Measurements from ENCODE around the gene TNRC6C. TPM values are rescaled to one million over a fixed set of nuclear protein-coding genes. Genes with fewer than 3 reads are reported as not detected.
A peak's percentile ranks its signal among the peaks of the same experiment; 100 is the strongest.

TNRC6C gene
- total RNA-seq, 2 donors from 2014 or later, result 21.1 to 24.5 TPM

GRCh38 chr17:78023042-78023441 is 64.5 kb downstream of the TNRC6C start:
- intact Hi-C loops (cut with DNase I), result no loop called here
- no peak for DNase-seq
- ATAC-seq, result no peak

DNA sequence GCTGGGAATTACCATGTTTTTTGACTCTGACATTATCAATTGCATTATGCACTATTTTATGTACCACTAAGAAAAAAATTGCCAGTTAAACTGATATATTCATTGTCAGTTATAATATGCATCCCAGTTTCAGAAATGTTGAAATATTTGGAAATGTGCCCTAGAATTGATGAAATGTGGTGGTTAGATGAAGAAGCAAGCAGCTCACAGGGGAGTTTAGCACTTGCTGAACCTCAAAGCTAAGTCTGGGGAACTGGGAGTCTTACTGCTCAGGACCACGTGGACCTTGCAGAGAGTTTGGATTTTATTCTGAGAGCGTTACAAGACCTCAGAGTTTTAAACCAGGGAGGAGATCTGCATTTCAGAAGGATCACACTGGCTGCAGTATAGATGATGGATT is 67.9 kb downstream of the TNRC6C start:
- DNase-seq (no peak), ATAC-seq (peak in 1 of 2 donors; percentile 33)
- intact Hi-C loops (cut with DNase I), result no loop called here

DNA sequence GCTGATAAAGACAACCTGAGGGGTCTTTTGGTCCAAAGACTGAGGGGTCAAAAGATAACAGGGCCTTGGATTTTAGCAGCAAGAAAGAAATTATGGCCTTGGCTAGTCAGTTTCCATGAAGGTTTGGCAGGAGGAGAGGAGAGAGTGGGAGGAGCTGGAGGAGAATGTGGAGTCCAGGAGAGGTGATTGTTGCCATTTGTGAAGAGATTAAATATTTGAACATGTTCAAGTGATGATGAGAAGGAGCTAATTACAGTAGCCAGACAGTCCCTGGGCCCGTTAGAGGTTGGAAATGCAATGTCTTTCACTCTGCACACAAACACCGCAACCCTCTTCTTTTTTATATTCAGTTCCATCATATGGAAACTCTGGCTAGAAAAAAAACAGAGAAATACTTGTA is 68.6 kb downstream of the TNRC6C start:
- DNase-seq (no peak), ATAC-seq (peak; percentile 39 to 63)
- intact Hi-C loops (cut with DNase I), result no loop called here

DNA sequence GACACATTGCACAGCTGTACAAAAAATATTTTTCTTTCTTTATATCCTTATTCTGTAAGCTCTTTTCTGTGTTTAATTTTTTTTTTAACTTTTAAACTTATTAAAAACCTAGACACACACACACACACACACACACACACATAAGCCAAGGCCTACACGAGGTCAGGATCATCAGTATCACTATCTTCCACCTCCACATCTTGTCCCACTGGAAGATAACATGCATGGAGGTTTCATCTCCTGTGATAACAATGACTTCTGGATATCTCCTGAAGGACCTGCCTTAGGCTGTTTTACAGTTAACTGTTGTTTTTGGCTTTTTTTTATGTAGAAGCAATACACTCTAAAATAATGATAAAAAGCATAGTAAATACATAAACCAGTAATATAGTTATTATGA is 71.2 kb downstream of the TNRC6C start:
- DNase-seq, result no peak

DNA sequence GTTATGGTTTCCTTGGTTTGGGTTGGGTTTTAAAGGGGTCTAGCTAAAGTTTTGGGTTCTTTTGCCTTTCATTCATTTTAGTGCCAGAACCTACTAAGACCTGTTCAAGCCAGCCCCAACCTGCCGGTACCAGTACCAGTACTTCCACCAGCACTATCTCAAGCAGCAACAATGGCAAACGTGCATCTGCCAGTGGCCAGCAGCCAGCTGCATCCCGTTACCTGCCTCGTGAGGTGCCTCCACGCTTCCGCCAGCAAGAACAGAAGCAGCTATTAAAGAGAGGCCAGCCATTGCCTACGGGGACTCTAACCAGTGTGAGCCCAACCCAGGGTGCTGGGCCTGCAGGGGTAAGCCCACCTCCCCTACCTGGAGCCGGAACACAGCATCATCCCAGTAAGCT is 72.9 kb downstream of the TNRC6C start:
- intact Hi-C loops (cut with DNase I), result no loop called here
- DNase-seq (no peak), ATAC-seq (no peak)

More for the DNA sequence above, 71.2 kb downstream of the TNRC6C start:
- no peak for ATAC-seq
- intact Hi-C loops (cut with DNase I), result no loop called here

DNA sequence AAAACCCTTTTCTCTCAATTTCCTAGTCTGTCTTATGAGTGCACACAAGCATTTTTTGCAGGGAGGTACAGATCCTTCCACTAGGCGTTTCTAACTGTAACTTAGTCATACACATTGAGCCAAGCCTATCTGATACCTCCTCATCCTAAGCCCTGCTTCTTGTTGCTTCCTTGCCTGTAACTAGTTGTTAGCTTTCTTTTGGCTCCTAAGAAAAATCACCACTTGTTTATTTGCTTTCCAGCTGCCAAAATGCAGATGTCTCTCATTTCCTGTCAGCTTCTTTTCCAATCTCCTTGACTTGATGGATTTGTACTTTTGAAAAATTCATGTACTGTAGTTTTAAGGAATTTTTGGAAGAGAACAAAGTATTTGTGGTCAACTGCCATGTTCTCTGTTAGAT is 73.7 kb downstream of the TNRC6C start:
- DNase-seq (no peak), ATAC-seq (peak; percentile 50 to 53)
- intact Hi-C loops (cut with DNase I), result no loop called here

DNA sequence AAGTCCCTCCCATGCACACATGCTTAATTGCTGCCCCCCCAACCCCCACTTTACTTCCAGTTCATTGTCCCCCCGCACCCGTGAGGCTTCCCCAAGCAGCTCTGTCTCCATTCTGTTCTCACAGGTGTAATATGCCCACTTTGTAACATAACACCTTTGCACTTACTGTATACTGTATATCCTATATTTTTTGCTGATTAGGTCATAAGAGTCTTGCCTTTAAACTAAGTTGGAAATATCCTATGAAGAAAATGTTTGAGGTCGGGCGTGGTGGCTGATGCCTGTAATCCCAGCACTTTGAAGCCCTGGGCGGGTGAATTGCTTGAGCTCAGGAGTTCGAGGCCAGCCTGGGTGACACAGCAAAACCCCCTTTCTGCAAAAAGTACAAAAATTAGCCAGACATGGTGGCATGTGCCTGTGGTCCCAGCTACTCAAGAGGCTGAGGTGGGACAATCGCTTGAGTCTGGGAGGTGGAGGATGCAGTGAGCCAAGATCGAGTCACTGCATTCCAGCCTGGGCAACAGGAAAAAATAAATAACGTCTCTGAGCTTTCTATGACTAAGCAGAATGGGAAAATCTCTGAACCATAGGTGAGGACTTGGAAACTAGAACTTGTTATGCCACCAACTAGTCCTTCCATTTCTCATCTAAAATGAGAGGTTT is 76.1 kb downstream of the TNRC6C start:
- intact Hi-C loops (cut with DNase I), result no loop called here
- DNase-seq (no peak), ATAC-seq (no peak)

- intact Hi-C loops (cut with DNase I), result no loop called here
- no peak for DNase-seq
- ATAC-seq, result no peak
Observed at GRCh38 chr17:78037280-78037679, 78.8 kb downstream of the TNRC6C start.

- no peak for ATAC-seq
- intact Hi-C loops (cut with DNase I), result no loop called here
- no peak for DNase-seq
Observed at GRCh38 chr17:78038748-78039288, 80.3 kb downstream of the TNRC6C start.

- DNase-seq (no peak), ATAC-seq (no peak)
- intact Hi-C loops (cut with DNase I), result no loop called here
Observed at GRCh38 chr17:78039581-78039980, 81.1 kb downstream of the TNRC6C start.

GRCh38 chr17:78040440-78041385 is 82.2 kb downstream of the TNRC6C start:
- intact Hi-C loops (cut with DNase I), result no loop called here
- peak; percentile 64 for DNase-seq

GRCh38 chr17:78041386-78042179 is 83.1 kb downstream of the TNRC6C start:
- DNase-seq, result no peak
- ATAC-seq, result peak in 1 of 2 donors; percentile 31
- intact Hi-C loops (cut with DNase I), result no loop called here

More at GRCh38 chr17:78040440-78041385, 82.2 kb downstream of the TNRC6C start:
- peak; percentile 85 to 89 for ATAC-seq

DNA sequence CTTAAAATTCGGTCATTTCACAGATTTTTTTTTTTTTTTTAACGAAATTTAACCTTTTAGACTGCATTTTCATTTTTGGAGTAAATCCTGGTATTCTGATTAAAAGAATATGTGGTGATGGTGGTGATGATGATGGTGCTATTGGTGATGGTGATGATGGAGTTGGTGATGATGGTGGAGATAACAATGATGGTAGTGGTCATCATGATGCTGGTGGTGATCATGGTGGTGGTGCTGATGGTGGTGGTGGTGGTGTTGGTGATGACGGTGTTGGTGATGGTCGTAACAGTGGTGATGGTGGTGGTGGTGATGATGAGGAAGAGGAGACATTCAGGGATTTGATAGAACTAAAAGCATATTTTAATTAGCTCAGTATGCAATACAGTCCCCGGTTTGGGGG is 84.0 kb downstream of the TNRC6C start:
- ATAC-seq, result no peak
- DNase-seq, result no peak
- intact Hi-C loops (cut with DNase I), result no loop called here

DNA sequence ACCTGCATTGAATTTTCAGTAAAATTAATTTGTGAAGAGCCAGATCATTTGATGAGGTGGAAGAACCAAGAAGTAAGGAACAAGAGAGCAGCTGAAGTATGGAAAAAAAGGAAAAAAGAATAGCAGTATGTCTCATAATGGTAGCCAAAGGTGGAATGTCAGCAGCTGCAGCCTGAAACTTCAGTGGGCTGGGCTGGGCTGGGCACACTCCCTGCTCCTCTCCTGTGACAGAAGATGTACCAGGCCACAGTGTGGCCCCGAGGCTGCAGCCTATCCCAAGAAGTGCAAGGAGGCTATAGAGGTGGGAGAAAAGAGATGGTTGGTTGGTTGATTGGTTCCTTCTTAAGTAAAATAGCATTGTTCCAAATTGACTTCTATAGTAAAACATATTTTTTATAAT is 84.5 kb downstream of the TNRC6C start:
- DNase-seq, result no peak
- intact Hi-C loops (cut with DNase I), result no loop called here
- no peak for ATAC-seq

- no peak for ATAC-seq
- no peak for DNase-seq
- intact Hi-C loops (cut with DNase I), result no loop called here
Observed at GRCh38 chr17:78044280-78044835, 85.9 kb downstream of the TNRC6C start.

DNA sequence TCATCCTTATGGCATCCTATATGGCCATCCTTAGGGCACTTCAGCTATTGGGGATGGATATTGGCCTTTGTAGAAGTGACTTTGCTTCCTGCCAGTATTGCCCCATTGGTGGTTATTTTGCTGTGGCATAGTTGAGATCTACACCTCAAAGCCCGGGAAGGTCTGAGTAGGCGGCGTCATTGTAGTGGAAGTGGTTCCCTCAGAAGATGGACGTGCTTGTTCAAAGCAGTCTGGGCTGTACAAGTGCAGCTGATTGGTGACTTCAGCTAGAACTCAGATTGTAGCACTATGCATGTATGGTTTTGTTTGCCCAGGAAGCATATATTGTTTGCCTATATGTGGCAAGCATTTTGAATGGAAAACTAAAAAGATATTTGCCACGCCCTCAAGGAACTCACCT is 86.8 kb downstream of the TNRC6C start:
- intact Hi-C loops (cut with DNase I), result no loop called here
- ATAC-seq, result no peak
- no peak for DNase-seq

DNA sequence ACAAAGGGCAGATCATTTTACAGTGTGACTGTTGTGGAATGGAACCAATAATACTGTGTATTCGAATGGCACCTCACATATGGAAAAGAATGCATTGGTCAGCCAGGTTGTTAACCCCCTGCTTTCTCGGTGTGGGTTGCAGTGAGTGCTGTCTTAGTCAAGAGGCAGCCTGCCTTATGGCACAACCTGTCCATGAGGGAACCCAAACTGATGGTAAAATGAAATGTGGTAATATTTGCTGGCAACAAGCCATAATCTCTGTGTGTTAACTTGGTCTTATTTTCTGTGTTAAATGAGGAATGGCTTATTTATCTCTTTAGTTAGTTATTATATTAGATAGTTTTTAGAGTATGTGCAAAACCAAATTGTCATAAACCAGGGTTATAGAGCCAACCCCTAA is 88.4 kb downstream of the TNRC6C start:
- DNase-seq (no peak), ATAC-seq (no peak)
- intact Hi-C loops (cut with DNase I), result no loop called here

GRCh38 chr17:78048346-78049292 is 90.1 kb downstream of the TNRC6C start:
- DNase-seq, result no peak
- intact Hi-C loops (cut with DNase I), result no loop called here
- no peak for ATAC-seq

Data from left cardiac atrium (tissue), 4 donors.